Dedifferentiated amniotic fluid mesenchymal stem cell (primary cell): Measurements from ENCODE around the gene ZNF79.

ENCODE experiments used
- DNase-seq: peaks from one replicate; pipeline ENCODE4 v3.0.0-alpha.2; 2016; ENCODE audit errors: extremely low spot score

The ZNF79 gene

DNA sequence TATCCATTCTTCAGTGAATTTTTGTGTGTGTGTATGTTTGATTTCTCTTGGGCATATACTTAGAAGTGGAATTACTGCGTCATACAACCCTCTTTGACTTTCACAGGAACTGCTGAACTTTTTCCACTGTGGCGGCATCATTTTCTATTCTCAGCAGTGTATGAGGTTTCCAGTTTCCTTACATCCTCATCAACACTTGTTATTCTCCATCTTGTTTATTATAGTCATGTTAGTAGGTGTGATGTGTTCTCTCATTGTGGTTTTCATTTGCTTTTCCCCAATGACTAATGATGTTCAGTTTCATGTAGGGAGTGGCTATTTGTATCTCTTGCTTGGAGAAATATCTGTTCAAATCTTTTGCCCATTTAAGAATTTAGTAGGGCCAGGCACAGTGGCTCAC, 2.6 kb downstream of the ZNF79 start:
- DNase-seq = no peak

DNA sequence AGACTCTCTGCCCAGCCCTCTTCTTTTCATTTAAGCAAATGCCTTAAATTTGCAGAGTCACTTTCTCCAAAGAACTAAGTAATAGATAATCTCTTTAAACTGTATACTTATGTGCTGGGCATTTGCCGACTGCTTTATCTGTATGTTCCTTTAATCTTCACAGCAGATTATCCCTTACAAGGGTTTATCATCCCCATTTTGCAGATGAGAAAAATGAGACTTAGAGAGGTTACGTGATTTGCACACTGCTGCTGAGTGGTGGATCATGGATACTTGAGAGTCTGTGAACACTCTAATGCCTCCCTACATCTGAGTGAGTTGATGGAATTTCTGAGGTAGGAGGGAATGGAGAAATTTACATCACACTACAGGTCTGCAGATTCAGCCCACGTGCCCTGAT, 4.2 kb downstream of the ZNF79 start:
- DNase-seq = no peak

DNA sequence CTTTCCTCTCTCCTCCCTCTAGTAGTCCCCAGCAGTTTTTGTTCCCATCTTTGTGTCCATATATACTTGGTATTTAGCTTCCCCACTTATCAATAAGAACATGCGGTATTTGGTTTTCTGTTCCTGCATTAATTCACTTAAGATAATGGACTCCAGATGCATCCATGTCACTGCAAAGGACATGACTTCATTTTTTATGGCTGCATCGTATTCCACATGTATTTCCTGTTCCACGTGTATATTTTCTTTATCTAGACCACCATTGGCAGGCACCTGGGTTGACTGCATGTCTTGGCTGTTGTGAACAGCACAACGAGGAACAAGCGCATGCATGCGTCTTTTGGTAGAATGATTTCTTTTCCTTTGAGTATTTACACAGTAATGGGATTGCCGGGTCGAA, 6.2 kb downstream of the ZNF79 start:
- DNase-seq = no peak

DNA sequence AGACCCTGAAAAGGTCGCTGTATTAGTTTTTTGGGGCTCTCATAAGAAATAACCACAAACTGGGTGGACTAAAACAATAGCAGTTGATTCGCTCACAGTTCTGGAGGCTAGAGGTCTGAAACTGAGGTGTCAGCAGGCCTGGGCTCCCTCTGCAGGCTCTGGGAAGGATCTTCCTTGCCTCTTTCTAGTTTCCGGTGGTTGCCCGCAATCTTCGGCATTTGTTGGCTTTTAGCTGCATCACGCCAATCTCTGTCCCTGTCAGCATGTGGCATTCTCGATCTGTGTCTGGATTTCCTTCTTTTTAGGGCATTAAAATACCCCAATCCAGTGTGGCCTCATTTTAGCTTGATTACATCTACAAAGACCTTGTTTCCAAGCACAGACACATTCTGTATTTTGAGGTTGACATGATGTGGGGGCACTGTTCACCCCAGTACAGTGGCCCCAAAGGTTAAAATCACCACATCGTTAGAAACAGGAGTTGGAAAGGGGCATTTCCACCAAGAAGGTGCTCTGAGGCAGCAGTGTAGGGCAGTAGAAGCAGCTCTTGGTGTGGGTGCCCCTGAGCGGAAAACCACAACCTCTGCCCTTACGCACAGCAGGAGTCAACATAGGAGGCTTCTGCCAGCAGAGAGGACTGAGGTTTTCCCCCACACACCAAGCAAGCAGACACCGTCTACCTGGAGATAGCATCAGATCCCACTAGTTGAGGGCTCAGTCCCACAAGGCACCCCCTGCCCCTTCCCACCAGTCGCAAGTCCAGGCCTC, 13.5 kb downstream of the ZNF79 start:
- DNase-seq = no peak

DNA sequence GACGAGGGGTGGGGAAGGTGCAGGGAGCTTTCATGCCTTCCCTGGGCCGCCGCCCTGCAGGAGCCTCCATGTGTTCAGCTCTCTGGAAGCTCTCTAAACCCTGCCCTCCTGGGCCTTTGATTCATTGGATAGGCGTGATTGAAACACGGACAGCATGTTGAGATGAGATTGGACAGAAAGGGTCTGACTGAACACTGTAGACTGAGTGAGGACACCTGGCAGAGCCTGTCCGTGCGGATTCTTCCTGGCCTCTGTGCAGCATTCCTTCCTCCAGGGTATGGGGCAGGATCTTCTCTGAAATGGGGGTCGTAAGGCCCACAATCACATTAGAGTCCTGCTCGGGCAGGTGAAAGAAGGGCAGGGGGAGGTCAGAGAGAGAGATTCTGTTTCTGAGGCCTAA, 14.2 kb downstream of the ZNF79 start:
- DNase-seq = no peak

DNA sequence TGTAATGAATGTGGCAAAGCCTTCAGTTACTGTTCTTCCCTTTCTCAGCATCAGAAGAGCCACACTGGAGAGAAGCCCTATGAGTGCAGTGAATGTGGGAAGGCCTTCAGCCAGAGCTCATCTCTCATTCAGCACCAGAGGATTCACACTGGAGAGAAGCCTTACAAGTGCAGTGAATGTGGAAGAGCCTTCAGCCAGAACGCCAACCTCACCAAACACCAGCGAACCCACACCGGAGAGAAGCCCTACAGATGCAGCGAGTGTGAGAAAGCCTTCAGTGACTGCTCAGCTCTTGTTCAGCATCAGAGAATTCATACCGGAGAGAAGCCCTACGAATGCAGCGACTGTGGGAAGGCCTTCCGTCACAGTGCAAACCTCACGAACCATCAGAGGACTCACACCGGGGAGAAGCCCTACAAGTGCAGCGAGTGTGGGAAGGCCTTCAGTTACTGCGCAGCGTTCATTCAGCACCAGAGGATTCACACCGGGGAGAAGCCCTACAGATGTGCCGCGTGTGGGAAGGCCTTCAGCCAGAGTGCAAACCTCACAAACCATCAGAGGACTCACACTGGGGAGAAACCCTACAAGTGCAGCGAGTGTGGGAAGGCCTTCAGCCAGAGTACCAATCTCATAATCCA, 20.2 kb downstream of the ZNF79 start:
- DNase-seq = no peak

DNA sequence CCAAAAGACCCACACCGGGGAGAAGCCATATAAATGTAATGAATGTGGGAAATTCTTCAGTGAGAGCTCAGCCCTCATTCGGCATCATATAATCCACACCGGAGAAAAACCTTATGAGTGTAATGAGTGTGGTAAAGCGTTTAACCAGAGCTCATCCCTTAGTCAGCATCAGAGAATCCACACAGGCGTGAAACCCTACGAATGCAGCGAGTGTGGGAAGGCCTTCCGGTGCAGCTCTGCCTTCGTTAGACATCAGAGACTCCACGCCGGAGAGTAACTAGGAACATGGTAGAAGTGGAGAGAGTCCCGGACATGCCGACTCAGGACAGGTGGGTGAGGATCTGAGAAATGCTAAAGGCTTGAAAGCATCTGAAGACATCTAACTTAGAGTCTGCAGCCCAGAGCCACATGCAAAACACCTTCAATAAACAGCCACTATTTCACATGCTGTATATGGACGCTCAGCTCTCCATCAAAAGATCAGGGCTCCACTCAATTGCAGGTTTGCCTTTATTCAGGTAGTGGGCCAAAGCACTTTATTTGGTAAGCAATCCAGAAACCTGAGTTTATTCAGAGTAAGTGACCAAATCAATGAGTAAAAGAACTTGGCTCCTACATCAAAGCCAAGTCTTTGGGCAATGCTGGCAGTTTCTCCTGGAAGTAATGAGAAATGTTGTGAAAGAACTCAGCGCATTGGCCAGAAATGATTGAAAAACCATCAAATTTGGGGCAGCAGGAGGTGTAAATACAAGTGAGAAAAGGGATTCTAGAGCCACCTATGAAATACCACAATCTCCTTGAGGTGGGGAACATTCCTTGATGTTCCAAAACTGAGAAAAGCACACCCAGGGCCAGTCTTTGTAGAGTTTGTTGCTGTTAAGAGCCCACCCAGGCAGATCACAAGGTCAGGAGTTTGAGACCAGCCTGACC, 21.0 kb downstream of the ZNF79 start:
- no peak for DNase-seq

DNA sequence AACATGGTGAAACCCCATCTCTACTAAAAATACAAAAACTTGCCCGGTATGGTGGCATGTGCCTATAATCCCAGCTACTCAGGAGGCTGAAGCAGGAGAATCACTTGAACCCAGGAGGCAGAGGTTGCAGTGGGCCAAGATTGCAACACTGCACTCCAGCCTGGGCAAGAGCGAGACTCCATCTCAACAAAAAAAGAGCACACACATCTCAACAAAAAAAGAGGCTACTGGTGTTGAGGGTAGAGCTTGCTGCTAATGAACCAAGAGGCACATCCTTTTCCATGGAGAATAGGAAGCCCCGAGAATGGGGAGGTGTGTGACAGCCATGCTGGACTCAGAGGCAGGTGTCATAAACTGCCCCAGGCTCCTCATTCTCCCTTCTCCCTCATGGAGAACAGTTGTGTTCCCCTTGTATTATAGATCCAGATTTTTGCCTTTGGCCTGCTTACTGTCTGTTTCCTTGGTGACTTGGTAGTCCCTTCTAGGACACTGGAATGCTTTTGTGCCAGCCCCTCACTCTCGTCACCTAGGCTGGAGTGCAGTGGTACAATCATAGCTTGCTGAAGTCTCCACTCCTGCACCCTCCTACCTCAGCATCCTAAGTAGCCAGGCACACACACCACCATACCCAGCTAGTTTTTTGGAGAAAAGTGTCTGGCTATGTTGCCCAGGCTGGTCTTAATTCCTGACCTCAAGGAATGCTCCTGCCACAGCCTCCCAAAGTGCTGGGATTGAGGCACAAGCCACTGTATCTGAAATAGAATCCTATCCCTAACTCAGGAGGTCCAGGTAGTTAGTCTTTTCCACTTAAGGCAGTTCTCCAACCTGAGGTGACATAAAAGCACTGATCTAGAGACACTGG, 21.9 kb downstream of the ZNF79 start:
- DNase-seq = no peak

DNA sequence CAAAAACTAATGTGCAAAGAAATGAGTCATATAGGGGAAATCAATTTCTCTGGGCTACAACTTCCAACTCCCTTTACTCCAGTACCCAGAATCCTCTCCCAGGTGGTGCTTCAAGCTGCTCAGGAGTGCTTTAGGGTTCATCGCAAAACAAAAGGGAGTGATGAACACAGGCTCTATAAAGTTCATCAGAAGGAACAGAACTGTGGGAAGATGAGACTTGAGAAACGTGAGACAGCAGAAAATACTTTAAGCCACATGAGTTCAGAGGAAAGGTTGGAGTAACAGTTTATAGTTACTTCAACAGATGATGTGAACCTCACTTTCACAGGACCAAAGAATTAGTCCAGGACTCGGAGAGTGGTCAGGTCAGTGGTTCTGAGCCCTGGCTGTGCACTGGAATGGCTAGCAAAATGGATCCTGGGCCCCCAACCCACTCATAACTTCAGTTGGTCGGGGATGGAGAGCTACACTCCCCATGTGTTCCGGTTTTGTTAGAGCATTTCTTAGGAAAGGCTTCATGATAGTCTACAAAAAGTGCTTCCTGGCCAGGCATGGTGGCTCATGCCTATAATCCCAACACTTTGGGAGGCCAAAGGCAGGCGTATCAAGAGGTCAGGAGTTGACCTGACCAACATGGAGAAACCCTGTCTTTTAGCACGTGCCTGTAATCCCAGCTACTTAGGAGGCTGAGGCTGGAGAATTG, 22.7 kb downstream of the ZNF79 start:
- DNase-seq = no peak

DNA sequence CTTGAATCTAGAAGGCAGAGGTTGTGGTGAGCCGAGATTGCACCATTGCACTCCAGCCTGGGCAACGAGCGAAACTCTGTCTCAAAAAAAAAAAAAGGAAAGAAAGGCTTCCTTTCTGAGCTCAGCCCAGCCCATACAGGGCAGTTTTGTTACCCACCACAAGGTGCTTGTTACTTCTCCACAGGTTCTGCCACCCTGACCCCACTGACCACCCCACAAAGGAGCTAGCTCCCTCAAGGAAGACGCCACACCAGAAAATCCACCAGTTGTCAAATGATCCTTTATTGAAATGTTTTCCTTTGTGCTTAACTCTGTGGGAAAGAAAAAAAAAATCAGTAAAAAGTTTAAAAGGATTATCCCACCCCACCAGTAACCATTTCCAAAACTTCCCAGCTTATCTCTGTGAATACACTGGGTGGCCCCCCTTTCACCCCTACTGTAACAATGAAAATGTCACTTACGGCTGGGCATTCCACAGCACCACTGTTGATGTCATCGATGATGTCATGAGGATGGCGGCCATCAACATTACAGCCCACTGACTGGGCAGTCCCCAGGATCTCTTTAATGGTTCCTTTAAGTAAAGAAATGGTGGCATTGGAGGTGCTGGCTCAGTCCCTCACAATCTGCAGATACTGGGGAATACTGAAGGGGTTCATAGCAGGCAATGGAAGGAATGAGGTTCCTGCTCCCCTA, 23.4 kb downstream of the ZNF79 start:
- DNase-seq = no peak

DNA sequence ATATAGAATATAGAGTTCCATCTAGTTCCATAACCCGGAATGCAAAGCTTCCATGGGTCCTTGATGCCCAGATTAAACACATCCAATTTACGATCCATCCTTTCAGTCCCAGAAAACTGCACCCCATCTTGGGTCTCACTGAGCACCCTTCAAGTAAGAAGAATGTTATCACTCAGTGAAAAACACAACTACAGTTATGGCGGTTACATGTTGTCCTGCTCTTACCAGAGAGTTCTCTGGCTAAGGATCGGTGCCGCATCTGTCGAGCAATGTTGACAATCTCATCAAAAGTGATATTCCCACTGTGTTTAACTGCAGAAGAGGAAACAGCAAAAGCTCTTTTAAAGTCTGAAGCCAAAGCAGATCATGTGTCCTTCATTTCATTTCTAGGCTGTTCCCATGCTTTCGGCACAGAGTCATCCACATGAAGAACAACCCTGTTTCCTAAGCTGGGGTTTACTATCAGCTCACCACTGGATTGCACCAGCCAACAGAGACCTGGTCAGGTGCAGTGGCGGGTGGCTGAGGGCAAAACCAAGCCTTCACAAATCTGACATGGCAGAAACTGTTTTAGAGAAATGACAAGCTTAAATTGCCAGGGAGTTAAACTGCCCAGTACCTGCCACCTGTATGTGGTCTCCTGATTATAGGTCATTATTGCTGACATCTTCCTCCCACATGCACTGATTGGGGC, 24.1 kb downstream of the ZNF79 start:
- no peak for DNase-seq

DNA sequence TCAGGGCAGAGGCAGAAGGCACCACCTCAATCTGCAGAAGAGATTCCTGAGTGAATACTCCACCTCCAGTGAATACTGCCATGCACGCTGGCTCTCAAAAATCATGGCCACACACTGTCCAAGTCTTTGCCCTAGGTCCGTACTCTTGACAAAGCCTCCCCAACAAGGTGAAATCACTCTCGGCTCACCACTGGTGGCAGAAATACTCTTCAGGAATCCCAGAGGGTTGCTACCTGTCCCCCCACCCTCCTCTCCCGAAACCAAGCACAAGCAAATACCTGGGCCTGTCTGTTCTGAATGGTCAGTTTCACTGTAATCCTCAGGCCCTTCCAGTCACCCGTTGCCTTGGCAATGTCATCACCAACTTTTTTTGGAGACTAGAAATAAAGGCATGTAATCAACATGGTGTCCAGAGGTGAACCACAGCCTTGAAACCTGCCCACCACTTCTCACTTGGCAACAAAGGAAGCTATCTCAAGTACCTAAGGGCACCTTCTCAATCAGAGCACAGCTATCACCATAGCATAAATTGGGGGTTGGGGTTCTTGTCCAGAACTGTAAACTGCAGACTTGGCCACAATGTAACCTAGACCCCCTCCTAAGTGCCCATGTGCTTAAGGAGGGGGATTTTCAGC, 25.3 kb downstream of the ZNF79 start:
- DNase-seq = no peak

DNA sequence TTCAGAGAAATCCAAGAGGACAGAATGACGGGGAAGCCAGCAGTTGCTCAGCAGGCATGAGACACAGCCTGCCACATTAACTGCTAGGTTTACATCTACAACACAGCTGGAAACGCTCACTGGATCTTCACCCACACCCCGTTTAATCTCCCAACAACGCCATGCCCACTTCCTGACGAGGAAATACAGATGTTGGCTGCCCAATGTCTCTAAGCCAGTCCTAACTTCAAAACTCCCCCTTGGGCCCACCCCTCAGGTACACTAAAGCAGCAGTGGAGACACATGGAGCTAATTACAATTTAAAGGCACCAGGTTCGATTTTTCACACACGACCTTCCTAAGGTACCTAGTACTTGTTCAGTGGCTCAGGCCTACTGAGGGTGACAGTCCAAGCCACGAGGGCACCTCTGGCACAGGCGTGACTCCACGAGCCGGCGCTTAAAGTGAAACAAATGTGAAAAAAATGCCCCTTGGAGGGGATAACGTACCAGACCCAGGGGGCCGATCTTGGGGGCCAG, 26.1 kb downstream of the ZNF79 start:
- DNase-seq = peak; percentile 48

DNA sequence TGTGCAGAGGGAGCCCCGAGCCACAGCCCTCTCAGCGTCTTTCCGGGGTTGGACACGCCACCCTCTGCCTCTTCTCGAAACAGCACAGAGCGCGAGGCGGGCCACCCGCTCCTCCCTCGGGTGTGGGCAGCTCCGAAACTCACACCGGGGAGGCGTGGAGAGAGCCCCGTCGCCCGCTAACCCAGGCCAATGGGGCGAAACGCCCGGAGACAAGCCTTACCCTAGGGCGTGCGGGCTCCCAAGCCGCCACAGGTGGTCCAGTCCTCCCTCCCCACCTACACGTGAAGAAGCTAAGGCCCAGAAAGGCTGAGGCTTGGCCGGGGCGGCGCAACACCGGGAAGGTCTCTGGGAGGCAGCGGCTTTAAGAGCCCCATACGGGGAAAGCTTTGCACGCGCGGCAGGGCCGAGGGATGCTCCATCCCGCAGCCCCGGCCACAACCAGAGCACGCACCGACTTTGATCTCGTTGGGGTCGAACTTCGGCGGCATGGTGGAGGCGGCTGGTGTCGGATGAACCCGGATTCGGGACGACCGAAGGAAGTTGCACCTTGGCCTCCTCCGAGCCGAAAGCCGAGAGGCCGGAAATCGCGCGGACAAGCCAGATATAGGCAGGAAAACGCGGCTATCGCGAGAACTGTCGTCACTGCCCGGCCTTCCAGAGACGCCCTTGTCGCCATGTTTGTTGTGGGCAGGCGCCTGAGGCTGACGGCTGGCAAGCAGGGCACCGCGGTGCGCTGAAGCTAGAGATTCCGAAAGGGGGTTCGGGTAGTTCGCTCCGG, 26.8 kb downstream of the ZNF79 start, which contains the start of the genes LRSAM1 and RPL12:
LRSAM1 (plus strand) TSS at position 681 of the 778 bp plus-strand sequence. CDS start 3,018 bp downstream, outside the sequence.
RPL12 (minus strand) TSS at position 577 of the 778 bp plus-strand sequence; CDS start at position 488, 89 bp downstream.
- peak; percentile 94 for DNase-seq

DNA sequence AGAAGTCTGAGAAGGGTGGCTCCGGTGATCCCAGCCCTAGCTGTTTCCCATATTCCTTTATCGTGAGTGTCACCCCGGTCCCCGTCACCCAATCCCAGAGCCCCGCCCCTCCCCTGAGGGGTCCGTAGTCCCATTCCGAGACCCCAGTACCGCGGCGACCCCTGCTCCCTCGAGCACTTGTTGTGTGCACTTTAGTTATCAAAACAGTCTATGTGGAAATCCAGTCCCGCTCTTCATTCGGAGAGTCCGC, 27.4 kb downstream of the ZNF79 start:
- DNase-seq = no peak

DNA sequence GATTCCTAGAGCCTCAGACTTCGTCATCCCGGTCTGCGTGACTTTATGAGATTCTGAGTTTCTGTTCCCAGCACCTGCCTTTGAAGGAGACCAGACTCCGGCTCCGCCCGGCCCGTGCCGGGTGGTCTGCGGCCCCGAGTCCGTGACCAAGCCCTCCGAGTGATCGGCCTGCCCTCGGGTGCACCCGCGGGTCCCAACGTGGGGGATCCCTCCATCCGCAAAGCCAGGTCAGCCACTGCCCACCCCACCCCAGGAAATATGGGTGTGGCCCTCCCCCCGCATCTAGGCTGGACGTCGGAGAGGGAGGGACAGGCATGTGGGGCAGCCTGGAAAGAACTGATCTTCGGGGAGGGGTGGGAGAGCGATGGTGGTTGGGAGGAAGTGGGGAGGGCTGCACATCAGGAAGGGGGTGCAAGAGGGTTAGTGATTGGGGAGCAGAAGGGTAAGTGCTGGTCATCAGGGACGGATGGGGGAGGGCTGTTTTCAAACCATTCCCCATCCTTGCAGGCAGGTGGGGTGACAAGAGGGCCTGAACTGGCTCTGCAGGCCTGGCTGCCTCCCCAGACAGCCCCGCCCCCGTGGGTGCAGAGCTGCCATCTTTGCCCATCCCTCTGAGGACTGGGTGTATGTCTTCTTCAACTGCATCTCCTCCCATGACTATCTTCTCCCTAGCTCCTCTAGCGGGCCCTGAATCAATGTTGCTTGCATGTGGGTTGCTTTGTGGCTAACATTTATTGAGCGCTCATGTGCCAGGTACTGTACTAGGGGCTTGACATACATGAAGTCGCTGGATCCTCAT, 27.9 kb downstream of the ZNF79 start:
- peak; percentile 43 for DNase-seq

DNA sequence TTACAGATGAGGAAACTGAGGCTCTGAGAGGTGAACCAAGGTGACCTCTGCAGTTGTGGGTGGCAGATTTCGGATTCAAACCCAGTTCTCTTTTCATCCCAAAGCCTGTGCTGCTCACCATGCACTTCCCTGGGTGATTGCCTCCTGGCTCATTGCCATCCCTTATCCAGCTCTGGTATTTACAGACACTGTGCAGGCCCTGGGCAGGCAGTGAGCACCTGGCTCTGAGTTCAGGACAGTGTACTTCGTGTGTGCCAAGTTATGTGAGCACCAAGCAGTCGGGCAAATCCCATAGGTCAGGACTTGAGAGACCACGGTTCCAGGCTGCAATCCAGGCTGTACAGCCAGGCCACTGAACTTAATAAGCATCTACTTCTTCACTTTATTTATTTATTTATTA, 28.5 kb downstream of the ZNF79 start:
- no peak for DNase-seq
